Activated naive CD8-positive, alpha-beta T cell treated with anti-CD3 and anti-CD28 coated beads for 36 hours (primary cell): ENCODE measurements around the gene TXNDC11. TPM values are rescaled to one million over a fixed set of nuclear protein-coding genes. Genes with fewer than 3 reads are reported as not detected.
A peak's percentile ranks its signal among the peaks of the same experiment; 100 is the strongest.

Experiments used
- DNase-seq: peaks from one replicate; pipeline ENCODE4 v3.0.0; 2021
- H3K27ac Mint-ChIP-seq: one replicate; pipeline ENCODE4 v1.8.0; 2022; ENCODE audit warnings: mild to moderate bottlenecking, moderate library complexity, mixed read lengths
- H3K27me3 Mint-ChIP-seq: one replicate; pipeline ENCODE4 v1.8.0; 2022; ENCODE audit warnings: mild to moderate bottlenecking, mixed read lengths
- H3K36me3 Mint-ChIP-seq: one replicate; pipeline ENCODE4 v1.8.0; 2021; ENCODE audit warnings: mild to moderate bottlenecking, mixed read lengths
- H3K4me1 Mint-ChIP-seq: one replicate; pipeline ENCODE4 v1.8.0; 2021; ENCODE audit warnings: mixed read lengths
- H3K4me3 Mint-ChIP-seq: one replicate; pipeline ENCODE4 v1.8.0; 2022; ENCODE audit warnings: mild to moderate bottlenecking, moderate library complexity, mixed read lengths
- H3K9me3 Mint-ChIP-seq: one replicate; pipeline ENCODE4 v1.8.0; 2022; ENCODE audit warnings: mixed read lengths
- total RNA-seq, 2 experiments: library from RNA; stranded (reverse); gene quantifications; one replicate each; pipeline ENCODE4 v1.2.3, GENCODE V29; 2021

TXNDC11 gene
- total RNA-seq, 2 experiments from 2014 or later = 24.5 to 27.3 TPM

GRCh38 chr16:11679941-11680911 is 62.4 kb downstream of the TXNDC11 start:
- no peak overlapping the region for H3K4me3 Mint-ChIP-seq
- no peaks in the 10 kb centered on the region for H3K9me3 Mint-ChIP-seq
- H3K27me3 Mint-ChIP-seq = no peaks in the 10 kb centered on the region
- peaks cover 9% of the 10 kb centered on the region for H3K36me3 Mint-ChIP-seq
- H3K27ac Mint-ChIP-seq = peak overlapping the region; percentile 76
- peaks cover 66% of the 10 kb centered on the region for H3K4me1 Mint-ChIP-seq
- DNase-seq = no peak

GRCh38 chr16:11679250-11679649 is 63.4 kb downstream of the TXNDC11 start:
- Mint-ChIP-seq H3K4me3 (no peak overlapping the region), H3K36me3 (peaks cover 7% of the 10 kb centered on the region), H3K27me3 (no peaks in the 10 kb centered on the region), H3K9me3 (no peaks in the 10 kb centered on the region), H3K27ac (peak overlapping the region; percentile 47), H3K4me1 (peaks cover 70% of the 10 kb centered on the region)
- DNase-seq = no peak

GRCh38 chr16:11677959-11678881 is 64.4 kb downstream of the TXNDC11 start:
- H3K27ac Mint-ChIP-seq = peak overlapping the region; percentile 72

GRCh38 chr16:11677451-11677951 is 65.2 kb downstream of the TXNDC11 start:
- Mint-ChIP-seq H3K4me1 (peaks cover 74% of the 10 kb centered on the region), H3K27me3 (no peaks in the 10 kb centered on the region), H3K36me3 (peaks cover 7% of the 10 kb centered on the region), H3K27ac (peak overlapping the region; percentile 72), H3K9me3 (no peaks in the 10 kb centered on the region), H3K4me3 (no peak overlapping the region)
- DNase-seq = no peak

More at GRCh38 chr16:11677959-11678881, 64.4 kb downstream of the TXNDC11 start:
- H3K9me3 Mint-ChIP-seq = no peaks in the 10 kb centered on the region
- peaks cover 73% of the 10 kb centered on the region for H3K4me1 Mint-ChIP-seq
- H3K27me3 Mint-ChIP-seq = no peaks in the 10 kb centered on the region
- no peak for DNase-seq
- no peak overlapping the region for H3K4me3 Mint-ChIP-seq
- H3K36me3 Mint-ChIP-seq = peaks cover 7% of the 10 kb centered on the region

GRCh38 chr16:11676799-11677198 is 65.9 kb downstream of the TXNDC11 start:
- Mint-ChIP-seq H3K4me3 (no peak overlapping the region), H3K36me3 (peaks cover 7% of the 10 kb centered on the region), H3K9me3 (no peaks in the 10 kb centered on the region), H3K4me1 (peaks cover 74% of the 10 kb centered on the region), H3K27me3 (no peaks in the 10 kb centered on the region), H3K27ac (peak overlapping the region; percentile 72)
- DNase-seq = no peak

- no peak for DNase-seq
- H3K9me3 Mint-ChIP-seq = no peaks in the 10 kb centered on the region
- H3K36me3 Mint-ChIP-seq = peaks cover 3% of the 10 kb centered on the region
- peaks cover 68% of the 10 kb centered on the region for H3K4me1 Mint-ChIP-seq
- no peak overlapping the region for H3K27ac Mint-ChIP-seq
- no peak overlapping the region for H3K4me3 Mint-ChIP-seq
- H3K27me3 Mint-ChIP-seq = no peaks in the 10 kb centered on the region
Observed at GRCh38 chr16:11675561-11676511, 66.8 kb downstream of the TXNDC11 start.

GRCh38 chr16:11674818-11675560 is 67.7 kb downstream of the TXNDC11 start:
- no peak overlapping the region for H3K4me3 Mint-ChIP-seq
- H3K27ac Mint-ChIP-seq = peak overlapping the region; percentile 40
- no peaks in the 10 kb centered on the region for H3K27me3 Mint-ChIP-seq
- H3K4me1 Mint-ChIP-seq = peaks cover 69% of the 10 kb centered on the region
- H3K9me3 Mint-ChIP-seq = no peaks in the 10 kb centered on the region
- H3K36me3 Mint-ChIP-seq = peaks cover 3% of the 10 kb centered on the region
- no peak for DNase-seq

- DNase-seq = no peak
- Mint-ChIP-seq H3K4me3 (no peak overlapping the region), H3K4me1 (peaks cover 71% of the 10 kb centered on the region), H3K27me3 (no peaks in the 10 kb centered on the region), H3K36me3 (peaks cover 2% of the 10 kb centered on the region), H3K27ac (peak overlapping the region; percentile 40), H3K9me3 (no peaks in the 10 kb centered on the region)
Observed at GRCh38 chr16:11674001-11674817, 68.4 kb downstream of the TXNDC11 start.

- no peaks in the 10 kb centered on the region for H3K9me3 Mint-ChIP-seq
- peak overlapping the region; percentile 92 for H3K27ac Mint-ChIP-seq
- H3K27me3 Mint-ChIP-seq = no peaks in the 10 kb centered on the region
- peaks cover 65% of the 10 kb centered on the region for H3K4me1 Mint-ChIP-seq
- peaks cover 2% of the 10 kb centered on the region for H3K36me3 Mint-ChIP-seq
- no peak overlapping the region for H3K4me3 Mint-ChIP-seq
- DNase-seq = no peak
Observed at GRCh38 chr16:11673091-11674000, 69.3 kb downstream of the TXNDC11 start.

GRCh38 chr16:11672206-11673090 is 70.2 kb downstream of the TXNDC11 start:
- Mint-ChIP-seq H3K4me3 (peak overlapping the region; percentile 59), H3K27me3 (no peaks in the 10 kb centered on the region), H3K36me3 (peaks cover 2% of the 10 kb centered on the region), H3K9me3 (no peaks in the 10 kb centered on the region), H3K4me1 (peaks cover 56% of the 10 kb centered on the region), H3K27ac (peak overlapping the region; percentile 92)
- DNase-seq = no peak

GRCh38 chr16:11671676-11672075 is 71.0 kb downstream of the TXNDC11 start:
- H3K4me3 Mint-ChIP-seq = no peak overlapping the region
- H3K4me1 Mint-ChIP-seq = peaks cover 52% of the 10 kb centered on the region
- no peaks in the 10 kb centered on the region for H3K27me3 Mint-ChIP-seq
- no peaks in the 10 kb centered on the region for H3K9me3 Mint-ChIP-seq
- peak overlapping the region; percentile 92 for H3K27ac Mint-ChIP-seq
- DNase-seq = no peak
- peaks cover 4% of the 10 kb centered on the region for H3K36me3 Mint-ChIP-seq
